Caco-2 (cell line): ENCODE data around the gene G6PC3. TPM values are rescaled to one million over a fixed set of nuclear protein-coding genes. Genes with fewer than 3 reads are reported as not detected.

Experiments
- BruUV-seq: library from RNA; stranded (reverse); fragments of 400-500 nt; replicated peaks from 2 replicates; lab custom pipeline; 2021; lab: Mats Ljungman, UMichigan
- CTCF ChIA-PET: fragments of 300-600 bp; sonication (Branson Sonifier 250); formaldehyde crosslinking; loops from one replicate; lab custom pipeline; 2022; ENCODE audit warnings: antibody characterized with exemption; lab: Charles Lee
- POLR2A ChIA-PET: fragments of 300-600 bp; sonication (Branson Sonifier 250); formaldehyde crosslinking; loops from one replicate; lab custom pipeline; 2022; ENCODE audit warnings: antibody characterized with exemption; lab: Charles Lee
- DNase-seq, 2 experiments: peaks; one replicate each; pipeline versions ENCODE4 v3.0.0 to v3.0.0-alpha.2; 2020 to 2022
- H3K27me3 ChIP-seq: replicated peaks from 2 replicates; pipeline ENCODE4 v1.6.0; 2011; ENCODE audit warnings: low read length; ENCODE audit not compliant: control insufficient read depth, insufficient read depth
- H3K36me3 ChIP-seq: 2 replicates; pipeline ENCODE4 v1.5.1; 2011; ENCODE audit warnings: low read length; ENCODE audit not compliant: control insufficient read depth, insufficient read depth
- H3K4me1 ChIP-seq: fragments of 250-450 bp; sonication (Bioruptor Pico); 2 replicates; pipeline ENCODE4 v1.5.1; 2020; ENCODE audit warnings: mild to moderate bottlenecking
- H3K4me3 ChIP-seq: 2 replicates; pipeline ENCODE4 v1.5.1; 2011; ENCODE audit warnings: low read depth, mild to moderate bottlenecking, control low read depth, low read length
- H3K9me3 ChIP-seq: fragments of 250-450 bp; sonication (Bioruptor Pico); 2 replicates; pipeline ENCODE4 v1.5.1; 2020; ENCODE audit warnings: mild to moderate bottlenecking, moderate library complexity
- H3K27ac Mint-ChIP-seq: one replicate; pipeline ENCODE4 v1.8.0; 2022; ENCODE audit warnings: mixed read lengths; ENCODE audit not compliant: unreplicated experiment
- H3K27me3 Mint-ChIP-seq: one replicate; pipeline ENCODE4 v1.8.0; 2022; ENCODE audit warnings: mixed read lengths; ENCODE audit not compliant: insufficient read depth, unreplicated experiment
- H3K36me3 Mint-ChIP-seq: one replicate; pipeline ENCODE4 v1.8.0; 2022; ENCODE audit warnings: mild to moderate bottlenecking, mixed read lengths; ENCODE audit not compliant: insufficient read depth, unreplicated experiment
- H3K4me1 Mint-ChIP-seq: one replicate; pipeline ENCODE4 v1.8.0; 2022; ENCODE audit warnings: low read depth, mixed read lengths; ENCODE audit not compliant: unreplicated experiment
- H3K4me3 Mint-ChIP-seq: one replicate; pipeline ENCODE4 v1.8.0; 2022; ENCODE audit warnings: mild to moderate bottlenecking, moderate library complexity, mixed read lengths; ENCODE audit not compliant: unreplicated experiment
- H3K9me3 Mint-ChIP-seq: one replicate; pipeline ENCODE4 v1.8.0; 2022; ENCODE audit warnings: mixed read lengths; ENCODE audit not compliant: unreplicated experiment
- CTCF ChIP-seq, 2 experiments: fragments of 200-600 bp in 1 of 2; IDR thresholded peaks; 1 replicate in 1 of 2; 2 replicates in 1 of 2; pipeline versions ENCODE4 v1.5.1 to v1.8.0; 2011 to 2022; ENCODE audit warnings: antibody characterized with exemption in 1 of 2, control low read depth in 1 of 2, inconsistent platforms in 1 of 2, low read depth in 1 of 2, low read length in 1 of 2, mild to moderate bottlenecking in 1 of 2, moderate library complexity in 1 of 2; ENCODE audit not compliant: insufficient read depth in 1 of 2, severe bottlenecking in 1 of 2, unreplicated experiment in 1 of 2
- intact Hi-C: fragments of 100-400 bp; cut with micrococcal nuclease; formaldehyde crosslinking; loops from one replicate; pipeline ENCODE4 v1.10.0; 2022; ENCODE audit not compliant: unreplicated experiment
- total RNA-seq: library from RNA; stranded (reverse); gene quantifications from 2 replicates; pipeline ENCODE4 v1.2.3, GENCODE V29; 2022

The G6PC3 gene
- total RNA-seq, 1 experiment from 2014 or later, result 60.1 TPM

GRCh38 chr17:44113382-44113781 lies 42.8 kb downstream of the G6PC3 start:
- Mint-ChIP-seq H3K36me3 (no peaks in the 10 kb centered on the region), H3K9me3 (no peaks in the 10 kb centered on the region), H3K4me3 (no peak overlapping the region), H3K4me1 (peaks cover 7% of the 10 kb centered on the region), H3K27me3 (no peaks in the 10 kb centered on the region), H3K27ac (no peak overlapping the region)
- intact Hi-C loops, result no loop called here
- Histone ChIP-seq H3K27me3 (no peaks in the 10 kb centered on the region), H3K9me3 (no peaks in the 10 kb centered on the region), H3K4me1 (peaks cover 12% of the 10 kb centered on the region), H3K4me3 (no peak overlapping the region), H3K36me3 (no peaks in the 10 kb centered on the region)
- POLR2A ChIA-PET, result no interaction called here
- CTCF ChIA-PET, result no interaction called here
- no peak for DNase-seq
- TF ChIP-seq CTCF (IDR thresholded peaks at IDR 0.05; ENCODE audit: insufficient read depth in 1 of 2, low read depth in 1 of 2, low read length in 1 of 2, severe bottlenecking in 1 of 2, unreplicated experiment in 1 of 2), result no peak
- BruUV-seq, result no TSS peak

GRCh38 chr17:44113868-44114840 lies 43.6 kb downstream of the G6PC3 start:
- ChIA-PET CTCF (interaction anchor here (1.1 to 2.9 kb wide), 3 partner anchors 9 to 170 kb away, joined by 3 to 38 read pairs (median 9); partner anchors contain the start of gene HDAC5), POLR2A (no interaction called here)
- Histone ChIP-seq H3K36me3 (no peaks in the 10 kb centered on the region), H3K4me1 (peaks cover 7% of the 10 kb centered on the region), H3K27me3 (no peaks in the 10 kb centered on the region), H3K4me3 (no peak overlapping the region), H3K9me3 (no peaks in the 10 kb centered on the region)
- DNase-seq, result no peak
- Mint-ChIP-seq H3K27me3 (no peaks in the 10 kb centered on the region), H3K36me3 (no peaks in the 10 kb centered on the region), H3K4me3 (no peak overlapping the region), H3K4me1 (no peaks in the 10 kb centered on the region), H3K9me3 (no peaks in the 10 kb centered on the region), H3K27ac (no peak overlapping the region)
- intact Hi-C loops, result no loop called here
- no peak for TF ChIP-seq CTCF (IDR thresholded peaks at IDR 0.05; ENCODE audit: insufficient read depth in 1 of 2, low read depth in 1 of 2, low read length in 1 of 2, severe bottlenecking in 1 of 2, unreplicated experiment in 1 of 2)
- no TSS peak for BruUV-seq

GRCh38 chr17:44115585-44116415 lies 45.3 kb downstream of the G6PC3 start:
- no peaks in the 10 kb centered on the region for H3K27me3 ChIP-seq
- Mint-ChIP-seq H3K4me3 (no peak overlapping the region), H3K9me3 (no peaks in the 10 kb centered on the region), H3K4me1 (no peaks in the 10 kb centered on the region), H3K36me3 (no peaks in the 10 kb centered on the region), H3K27me3 (no peaks in the 10 kb centered on the region), H3K27ac (no peak overlapping the region)
- DNase-seq, result peak in 1 of 2 experiments; percentile 74
- H3K36me3 ChIP-seq, result no peaks in the 10 kb centered on the region
- TF ChIP-seq CTCF (IDR thresholded peaks at IDR 0.05; ENCODE audit: insufficient read depth in 1 of 2, low read depth in 1 of 2, low read length in 1 of 2, severe bottlenecking in 1 of 2, unreplicated experiment in 1 of 2), result peak; percentile 86 to 92
- CTCF ChIA-PET, result interaction anchor here (0.6 to 2.9 kb wide), 15 partner anchors 8 to 152 kb away, joined by 3 to 38 read pairs (median 4); partner anchors contain the start of genes HDAC5 and TMUB2
- H3K4me1 ChIP-seq, result no peaks in the 10 kb centered on the region
- BruUV-seq, result no TSS peak
- no peak overlapping the region for H3K4me3 ChIP-seq
- intact Hi-C loops, result no loop called here
- POLR2A ChIA-PET, result interaction anchor here (0.8 kb wide), 1 partner anchor 46 kb away, joined by 9 read pairs; the partner anchor contains the start of gene G6PC3
- H3K9me3 ChIP-seq, result no peaks in the 10 kb centered on the region
